ENCODE data around the gene RNPEP.

RNPEP gene

DNA sequence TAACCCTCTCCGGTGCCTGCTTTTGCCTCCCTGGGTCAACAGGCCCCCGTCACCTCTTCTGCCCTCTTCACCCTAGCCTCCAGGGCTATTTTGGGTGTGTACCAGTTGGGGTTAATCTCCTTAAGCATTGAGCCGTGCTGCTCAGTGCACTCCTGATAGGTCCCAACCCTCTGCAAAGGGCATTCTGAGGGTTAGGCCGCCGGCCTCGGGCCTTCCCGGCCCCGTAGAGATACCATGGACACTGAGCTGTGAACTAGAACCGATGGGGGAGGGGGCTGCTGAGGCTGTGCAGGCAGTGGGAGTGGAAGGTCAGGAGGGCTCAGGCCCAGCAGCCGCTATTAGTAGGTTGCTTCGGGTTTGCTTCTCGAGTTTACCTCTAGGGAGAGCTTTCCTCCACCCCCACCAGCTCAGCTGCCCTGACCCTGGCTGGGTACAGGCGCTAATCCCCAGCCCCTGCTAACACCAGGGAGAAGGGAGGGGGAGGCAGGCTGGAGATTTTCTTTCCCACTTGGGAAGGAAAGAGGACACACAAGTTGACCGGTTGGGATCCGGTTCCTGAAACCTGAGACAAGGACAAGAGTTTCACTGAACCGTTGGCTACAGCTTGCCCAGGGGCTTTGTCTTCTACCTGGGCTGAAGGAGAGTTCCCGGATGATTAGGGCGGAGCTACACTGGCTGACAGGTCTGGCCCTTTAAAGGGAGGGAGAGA, 40.9 kb upstream of the RNPEP start:
- POLR2A ChIA-PET = no interaction called here
- TF ChIP-seq, protein P1, sequence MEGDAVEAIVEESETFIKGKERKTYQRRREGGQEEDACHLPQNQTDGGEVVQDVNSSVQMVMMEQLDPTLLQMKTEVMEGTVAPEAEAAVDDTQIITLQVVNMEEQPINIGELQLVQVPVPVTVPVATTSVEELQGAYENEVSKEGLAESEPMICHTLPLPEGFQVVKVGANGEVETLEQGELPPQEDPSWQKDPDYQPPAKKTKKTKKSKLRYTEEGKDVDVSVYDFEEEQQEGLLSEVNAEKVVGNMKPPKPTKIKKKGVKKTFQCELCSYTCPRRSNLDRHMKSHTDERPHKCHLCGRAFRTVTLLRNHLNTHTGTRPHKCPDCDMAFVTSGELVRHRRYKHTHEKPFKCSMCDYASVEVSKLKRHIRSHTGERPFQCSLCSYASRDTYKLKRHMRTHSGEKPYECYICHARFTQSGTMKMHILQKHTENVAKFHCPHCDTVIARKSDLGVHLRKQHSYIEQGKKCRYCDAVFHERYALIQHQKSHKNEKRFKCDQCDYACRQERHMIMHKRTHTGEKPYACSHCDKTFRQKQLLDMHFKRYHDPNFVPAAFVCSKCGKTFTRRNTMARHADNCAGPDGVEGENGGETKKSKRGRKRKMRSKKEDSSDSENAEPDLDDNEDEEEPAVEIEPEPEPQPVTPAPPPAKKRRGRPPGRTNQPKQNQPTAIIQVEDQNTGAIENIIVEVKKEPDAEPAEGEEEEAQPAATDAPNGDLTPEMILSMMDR (IDR thresholded peaks at IDR 0.05; ENCODE audit: control extremely low read depth, extremely low read depth, low read depth, missing control alignments) = no peak
- no peak for DNase-seq (ENCODE audit: extremely low spot score)
- CTCF ChIA-PET = interaction anchor here (0.8 kb wide), 1 partner anchor 46 kb away, joined by 4 read pairs; no protein-coding TSS in a partner anchor

DNA sequence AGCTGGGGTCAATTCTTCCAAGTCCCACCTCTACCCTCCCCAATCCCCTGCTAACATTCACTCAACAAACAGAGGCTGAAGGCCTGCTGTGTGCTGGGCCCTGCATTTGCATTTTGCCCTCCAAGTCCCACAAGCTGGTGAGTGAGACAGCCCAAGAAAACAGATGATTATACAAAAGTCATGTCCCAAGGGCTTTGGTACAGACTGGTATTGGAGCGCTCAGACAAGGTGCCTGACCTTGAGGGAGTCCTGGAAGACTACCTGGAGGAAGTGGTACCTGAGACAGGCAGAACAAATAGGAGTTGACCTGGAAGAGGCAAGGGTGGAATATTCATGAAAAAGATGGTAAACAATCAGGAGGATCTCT, 40.3 kb upstream of the RNPEP start:
- CTCF ChIA-PET = interaction anchor here (0.8 kb wide), 1 partner anchor 46 kb away, joined by 4 read pairs; no protein-coding TSS in a partner anchor
- TF ChIP-seq, protein P1 (IDR thresholded peaks at IDR 0.05; ENCODE audit: control extremely low read depth, extremely low read depth, low read depth, missing control alignments) = no peak
- no peak for DNase-seq (ENCODE audit: extremely low spot score)
- POLR2A ChIA-PET = no interaction called here

DNA sequence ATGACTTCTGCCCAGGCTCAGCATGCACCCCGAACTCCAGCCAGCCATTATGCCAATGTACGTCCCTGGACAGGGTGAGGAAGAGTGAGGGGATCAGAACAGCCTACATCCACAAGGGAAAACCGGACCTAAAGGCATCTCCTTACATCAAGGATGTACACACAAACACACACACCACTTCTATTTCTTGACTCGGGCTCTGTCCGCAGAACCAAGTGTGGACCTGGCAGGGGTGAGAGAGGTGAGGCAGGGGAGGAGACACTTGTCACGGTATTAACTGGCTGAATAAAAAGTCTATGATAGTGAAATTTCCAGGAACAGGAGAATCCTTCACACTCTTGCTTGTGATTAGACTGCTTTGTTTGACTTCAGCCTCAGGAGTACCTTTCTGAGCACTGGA, 38.4 kb upstream of the RNPEP start:
- CTCF ChIA-PET = interaction anchor here (1.7 to 3.3 kb wide), 3 partner anchors 29 to 48 kb away, joined by 3 to 14 read pairs (median 6); no protein-coding TSS in a partner anchor
- TF ChIP-seq, protein P1 (IDR thresholded peaks at IDR 0.05; ENCODE audit: control extremely low read depth, extremely low read depth, low read depth, missing control alignments) = no peak
- DNase-seq (ENCODE audit: extremely low spot score) = no peak
- POLR2A ChIA-PET = no interaction called here

DNA sequence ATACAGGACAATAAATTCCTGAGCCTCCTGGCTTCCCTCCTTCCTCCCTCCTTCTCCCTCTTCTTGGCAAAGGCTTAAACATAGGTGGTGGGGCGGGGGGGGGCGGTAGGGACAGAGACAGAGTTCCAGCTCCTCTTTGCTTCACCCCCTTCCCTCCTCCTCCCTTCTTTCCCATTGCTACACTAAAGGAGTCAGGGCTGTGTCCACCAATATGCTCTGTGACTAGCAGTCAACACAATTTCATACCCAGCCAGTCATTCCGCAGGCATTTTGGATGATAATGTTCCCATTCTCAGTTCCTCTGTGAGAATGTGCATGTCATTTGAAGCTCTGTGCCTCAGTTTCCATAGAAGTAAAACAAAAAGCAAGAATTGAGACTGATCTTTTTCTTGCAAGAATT, 37.8 kb upstream of the RNPEP start:
- TF ChIP-seq, protein P1 (IDR thresholded peaks at IDR 0.05; ENCODE audit: control extremely low read depth, extremely low read depth, low read depth, missing control alignments) = no peak
- no peak for DNase-seq (ENCODE audit: extremely low spot score)
- CTCF ChIA-PET = interaction anchor here (1.7 to 3.3 kb wide), 3 partner anchors 29 to 48 kb away, joined by 3 to 14 read pairs (median 6); no protein-coding TSS in a partner anchor
- POLR2A ChIA-PET = no interaction called here

DNA sequence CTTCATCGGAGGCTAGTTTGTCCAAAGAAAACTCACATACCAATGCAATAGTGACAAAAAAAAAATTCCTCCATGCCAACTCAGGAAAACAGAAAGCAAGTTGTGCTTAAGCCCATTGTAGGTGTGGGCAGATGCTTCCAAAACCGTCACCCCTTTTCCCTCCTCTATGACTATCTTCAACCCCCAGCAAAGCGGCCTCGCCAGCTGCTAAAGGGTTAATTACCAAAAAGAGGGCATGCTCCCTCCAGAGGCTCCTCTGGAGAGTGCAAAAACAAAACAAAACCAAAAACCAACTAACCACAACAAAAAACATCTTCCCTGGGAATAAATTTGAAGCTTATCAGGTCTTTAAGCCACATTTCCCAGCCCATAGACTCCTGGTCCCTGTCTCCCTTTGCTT, 37.3 kb upstream of the RNPEP start:
- POLR2A ChIA-PET = no interaction called here
- CTCF ChIA-PET = interaction anchor here (1.7 to 3.3 kb wide), 4 partner anchors 28 to 63 kb away, joined by 3 to 14 read pairs (median 6); no protein-coding TSS in a partner anchor
- DNase-seq (ENCODE audit: extremely low spot score) = no peak
- TF ChIP-seq, protein P1 (IDR thresholded peaks at IDR 0.05; ENCODE audit: control extremely low read depth, extremely low read depth, low read depth, missing control alignments) = no peak

DNA sequence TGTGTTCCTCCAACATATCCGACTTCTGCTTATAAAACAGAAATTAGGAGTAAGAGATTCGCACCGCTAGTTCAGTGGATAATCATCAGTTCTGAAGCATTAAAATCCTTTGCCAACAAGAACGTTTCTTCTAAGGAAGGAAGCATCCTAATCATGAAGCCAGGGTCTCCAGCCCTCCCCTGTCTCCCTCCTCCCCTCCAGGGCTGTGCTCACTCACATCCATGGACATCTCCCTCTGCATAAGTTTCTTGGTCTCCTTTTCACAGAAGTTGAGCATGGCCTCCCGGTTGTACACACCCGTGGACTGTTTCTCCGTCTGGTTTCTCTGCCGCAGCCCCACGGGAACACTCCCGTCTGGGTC, 36.6 kb upstream of the RNPEP start:
- POLR2A ChIA-PET = no interaction called here
- DNase-seq (ENCODE audit: extremely low spot score) = no peak
- TF ChIP-seq, protein P1 (IDR thresholded peaks at IDR 0.05; ENCODE audit: control extremely low read depth, extremely low read depth, low read depth, missing control alignments) = no peak
- CTCF ChIA-PET = interaction anchor here (1.7 to 3.3 kb wide), 5 partner anchors 27 to 190 kb away, joined by 3 to 14 read pairs (median 5); no protein-coding TSS in a partner anchor
